T-helper 9 cell (primary cell): Measurements from ENCODE around the gene PARD3.

Source experiments
- DNase-seq: peaks from one replicate; pipeline ENCODE4 v3.0.0-alpha.2; 2020

The PARD3 gene

DNA sequence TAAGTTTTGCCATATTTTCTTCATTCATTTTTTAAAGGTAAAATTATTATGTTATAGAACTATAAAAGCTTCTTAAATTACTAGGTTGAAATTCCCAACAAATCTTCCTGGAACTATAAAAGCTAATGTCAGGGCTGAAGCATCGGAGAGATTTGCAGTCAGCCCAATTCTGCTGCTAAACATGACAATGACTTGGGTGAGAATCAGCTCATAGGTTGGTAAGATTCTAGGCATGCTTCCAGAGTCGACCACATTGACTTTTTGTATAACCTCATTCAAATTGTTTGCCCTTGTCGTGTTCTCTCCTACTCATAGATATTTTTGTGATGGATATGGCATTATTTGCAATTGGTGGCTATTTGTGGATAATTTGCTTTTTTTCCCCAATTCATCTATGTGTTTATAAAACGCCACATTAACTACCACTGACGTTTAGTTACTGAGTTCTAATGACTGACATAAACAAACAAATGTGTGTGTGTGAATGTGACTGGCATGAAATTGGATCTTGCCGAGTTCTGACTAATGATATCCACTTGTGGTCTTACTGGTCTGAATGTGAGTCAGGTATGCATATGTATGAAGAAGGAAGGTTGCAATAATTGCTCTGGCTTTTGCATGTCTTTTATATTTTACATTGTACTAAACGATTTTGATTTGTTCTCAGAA lies 579.8 kb downstream of the PARD3 start:
- no peak for DNase-seq

DNA sequence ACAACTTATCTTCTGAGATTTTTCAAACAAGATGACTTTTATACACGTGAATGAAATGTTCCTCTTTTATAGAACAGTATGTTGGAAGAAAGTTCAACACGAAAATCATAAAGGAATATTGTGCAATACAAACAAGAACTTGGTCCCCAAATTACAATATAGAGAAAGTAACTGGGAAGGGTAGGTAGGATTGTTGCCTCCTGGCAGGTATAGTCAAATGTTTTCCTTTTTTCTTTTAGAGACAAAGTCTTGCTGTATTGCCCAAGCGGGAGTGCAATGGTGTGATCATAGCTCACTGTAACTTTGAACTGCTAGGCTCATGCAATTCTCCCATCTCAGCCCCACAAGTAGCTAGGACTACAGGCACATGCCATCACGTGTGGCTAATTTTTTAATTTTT lies 582.6 kb downstream of the PARD3 start:
- no peak for DNase-seq

GRCh38 chr10:34231441-34232180 lies 583.5 kb downstream of the PARD3 start:
- no peak for DNase-seq

DNA sequence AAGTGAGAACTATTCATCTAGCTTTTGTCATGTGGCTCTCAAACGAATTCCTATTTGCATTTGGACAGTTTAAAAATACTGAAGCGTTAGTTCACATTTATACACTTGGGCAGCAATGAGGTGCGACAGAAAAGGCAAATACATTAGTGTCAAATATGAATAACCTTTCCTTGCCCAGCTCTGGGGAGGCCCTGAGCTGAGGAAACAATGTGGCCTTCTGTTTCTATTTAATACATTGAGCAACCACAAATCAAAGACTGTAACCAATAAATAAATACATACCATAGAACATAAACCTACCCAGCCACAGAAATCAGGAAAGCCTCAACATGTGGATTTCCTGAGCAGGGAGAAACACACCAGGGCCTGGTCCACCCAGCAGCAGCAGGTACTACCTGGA lies 585.2 kb downstream of the PARD3 start:
- no peak for DNase-seq

DNA sequence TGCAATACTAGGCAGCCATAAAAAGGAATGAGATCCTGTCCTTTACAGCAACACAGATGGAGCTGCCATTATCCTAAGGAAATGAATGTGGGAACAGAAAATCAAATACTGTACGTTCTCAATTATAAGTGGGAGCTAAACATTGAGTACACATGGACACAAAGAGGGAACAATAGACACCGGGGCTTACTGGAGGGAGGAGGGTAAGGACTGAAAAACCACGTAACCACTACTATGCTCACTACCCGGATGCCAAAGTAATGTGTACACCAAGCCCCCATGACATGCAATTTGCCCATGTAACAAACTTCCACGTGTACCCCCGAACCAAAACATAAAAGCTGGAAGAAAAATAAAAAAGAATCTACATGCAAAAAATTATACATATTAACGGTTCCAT lies 587.0 kb downstream of the PARD3 start:
- no peak for DNase-seq

- DNase-seq = no peak
Observed at GRCh38 chr10:34224639-34225038, 590.5 kb downstream of the PARD3 start.

DNA sequence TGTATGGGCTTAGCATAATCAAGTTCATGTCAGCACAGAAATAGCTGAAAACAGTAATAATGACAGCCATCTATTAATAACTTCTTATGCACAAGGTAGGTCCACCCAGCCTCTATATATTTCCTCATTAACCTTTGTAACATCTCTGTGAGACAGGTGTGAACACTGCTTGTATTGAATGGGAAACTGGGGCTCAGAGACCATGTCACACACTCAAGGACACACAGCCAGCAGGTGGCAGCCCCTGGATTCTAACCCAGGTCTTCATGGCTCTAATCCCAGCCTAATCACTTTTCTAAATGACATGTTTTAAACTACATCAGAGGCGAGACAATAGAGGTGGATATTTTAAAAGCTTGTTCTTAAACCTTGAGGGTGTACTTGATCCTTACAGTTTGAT lies 591.4 kb downstream of the PARD3 start:
- DNase-seq = no peak

- no peak for DNase-seq
Observed at GRCh38 chr10:34222359-34222758, 592.7 kb downstream of the PARD3 start.

GRCh38 chr10:34219753-34220548 lies 595.1 kb downstream of the PARD3 start:
- no peak for DNase-seq

GRCh38 chr10:34217524-34217923 lies 597.6 kb downstream of the PARD3 start:
- no peak for DNase-seq

DNA sequence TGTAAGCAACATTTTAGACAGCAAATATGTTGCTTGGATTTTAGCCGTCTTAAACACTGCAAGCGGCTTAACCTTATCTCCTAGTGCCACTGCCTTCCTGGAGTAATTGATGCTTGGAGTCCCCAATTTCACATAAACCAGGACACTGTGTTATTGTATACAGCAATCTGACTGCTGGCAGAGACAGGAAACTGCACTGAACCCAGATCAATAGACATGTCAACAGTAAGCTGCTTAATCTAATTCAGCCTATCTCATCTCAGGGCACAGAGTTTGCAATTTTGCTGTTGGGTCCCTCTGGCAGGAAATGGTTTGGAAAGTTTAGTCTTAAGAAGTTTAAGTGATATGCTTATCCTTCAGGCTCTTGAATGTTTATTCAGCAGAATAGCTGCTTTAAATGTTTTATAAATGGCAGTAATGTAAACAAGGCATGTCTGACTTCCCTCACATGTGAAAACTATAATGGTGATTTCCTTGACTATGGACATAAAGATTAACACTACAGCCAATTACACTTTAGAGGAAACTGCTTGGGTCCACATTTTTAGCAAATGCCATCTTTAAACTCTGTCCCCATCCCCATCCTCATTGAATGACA lies 598.6 kb downstream of the PARD3 start:
- DNase-seq = no peak

DNA sequence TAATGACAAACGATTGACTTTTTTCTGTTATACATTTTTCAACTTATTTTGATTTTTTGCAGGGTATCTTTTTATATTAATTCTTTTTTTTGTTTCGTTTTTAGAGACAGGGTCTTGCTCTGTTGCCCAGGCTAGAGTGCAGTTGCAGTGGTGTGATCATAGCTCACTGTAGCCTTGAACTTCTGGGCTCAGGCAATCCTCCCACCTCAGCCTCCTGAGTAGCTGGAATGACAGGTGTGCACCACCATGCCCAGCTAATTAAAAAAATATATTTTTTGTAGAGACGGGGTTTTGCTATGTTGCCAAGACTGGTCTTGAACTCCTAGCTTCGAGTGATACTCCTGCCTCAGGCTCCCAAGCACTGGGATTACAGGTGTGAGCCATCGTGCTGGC lies 601.3 kb downstream of the PARD3 start:
- DNase-seq = no peak

DNA sequence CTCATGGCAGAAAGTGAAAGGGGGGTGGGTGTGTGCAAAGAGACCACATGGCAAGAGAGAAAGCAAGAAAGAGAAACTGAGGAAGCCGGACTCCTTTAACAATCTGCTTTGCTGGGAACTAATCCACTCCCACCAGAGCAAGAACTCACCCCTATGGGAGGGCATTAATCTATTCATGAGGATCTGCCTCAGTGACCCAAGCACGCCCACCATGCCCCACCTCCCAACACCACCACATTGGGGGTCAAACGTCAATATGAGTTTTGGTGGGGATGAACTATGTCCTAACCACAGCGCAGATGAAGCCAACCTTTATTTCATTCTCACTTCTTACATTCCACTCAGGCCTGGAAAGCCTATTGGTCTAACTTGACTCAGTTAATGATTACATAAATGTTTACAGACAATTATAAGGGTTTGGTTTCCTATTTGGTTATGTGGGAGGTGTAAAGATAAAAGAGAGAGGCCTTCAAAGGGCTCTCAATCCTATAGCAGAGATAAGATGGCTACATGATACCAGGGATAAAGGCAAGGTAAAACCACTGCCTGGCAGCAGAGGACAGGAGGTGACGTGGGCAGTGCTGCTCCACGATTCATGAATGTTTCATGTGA lies 601.8 kb downstream of the PARD3 start:
- no peak for DNase-seq

- DNase-seq = no peak
Observed at GRCh38 chr10:34207343-34207742, 607.8 kb downstream of the PARD3 start.

- no peak for DNase-seq
Observed at GRCh38 chr10:34206935-34207268, 608.2 kb downstream of the PARD3 start.

GRCh38 chr10:34206078-34206934 lies 608.8 kb downstream of the PARD3 start:
- no peak for DNase-seq

GRCh38 chr10:34205452-34205851 lies 609.6 kb downstream of the PARD3 start:
- DNase-seq = no peak

- DNase-seq = no peak
Observed at GRCh38 chr10:34203966-34204630, 611.0 kb downstream of the PARD3 start.

DNA sequence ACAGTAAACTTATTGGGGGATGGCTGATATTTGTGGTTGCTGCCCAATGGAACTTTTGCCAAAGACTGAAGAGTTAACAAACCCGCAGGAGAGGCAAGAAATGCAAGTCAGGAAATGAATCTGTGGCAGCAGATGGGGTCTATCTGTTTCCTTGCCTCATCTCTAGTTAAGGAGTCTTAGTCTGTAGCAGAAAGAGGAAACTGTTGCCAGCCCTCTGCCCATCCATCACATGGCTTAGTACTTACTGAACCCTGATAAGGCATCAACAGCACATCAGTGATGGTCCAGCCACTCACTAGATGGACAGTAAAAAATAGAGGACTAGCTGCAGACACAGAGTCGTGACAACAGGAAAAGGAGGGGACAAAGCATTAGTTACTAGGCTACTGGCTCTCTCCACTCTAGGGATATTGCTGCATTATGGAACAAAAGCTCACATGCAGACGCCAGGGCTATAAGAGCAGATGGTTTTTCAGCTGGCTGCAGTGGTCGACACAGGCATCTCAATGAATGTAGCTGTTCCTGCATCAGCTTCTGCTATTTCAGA lies 614.7 kb downstream of the PARD3 start:
- DNase-seq = no peak

DNA sequence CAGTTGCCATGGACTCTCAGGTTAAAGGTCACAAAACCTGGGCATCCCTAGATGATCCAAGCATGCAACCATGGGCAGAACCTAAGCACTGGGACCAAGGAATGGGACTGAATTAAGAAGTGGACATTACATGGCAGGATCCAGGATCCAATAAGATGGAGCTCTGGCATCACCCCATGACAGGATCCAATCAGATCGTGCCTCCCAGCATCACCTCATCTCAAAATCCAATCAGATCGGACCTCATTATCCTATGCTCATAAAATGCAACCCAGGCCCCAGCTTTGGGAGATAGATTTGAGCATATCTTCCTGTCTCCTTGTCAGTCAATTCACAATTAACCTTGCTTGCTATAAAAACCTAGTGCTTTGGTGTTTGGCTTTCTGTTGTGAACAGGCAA lies 616.1 kb downstream of the PARD3 start:
- no peak for DNase-seq

GRCh38 chr10:34196058-34196433 lies 619.0 kb downstream of the PARD3 start:
- no peak for DNase-seq
